ENCODE measurements around the gene ST3GAL4.

Gene ST3GAL4

DNA sequence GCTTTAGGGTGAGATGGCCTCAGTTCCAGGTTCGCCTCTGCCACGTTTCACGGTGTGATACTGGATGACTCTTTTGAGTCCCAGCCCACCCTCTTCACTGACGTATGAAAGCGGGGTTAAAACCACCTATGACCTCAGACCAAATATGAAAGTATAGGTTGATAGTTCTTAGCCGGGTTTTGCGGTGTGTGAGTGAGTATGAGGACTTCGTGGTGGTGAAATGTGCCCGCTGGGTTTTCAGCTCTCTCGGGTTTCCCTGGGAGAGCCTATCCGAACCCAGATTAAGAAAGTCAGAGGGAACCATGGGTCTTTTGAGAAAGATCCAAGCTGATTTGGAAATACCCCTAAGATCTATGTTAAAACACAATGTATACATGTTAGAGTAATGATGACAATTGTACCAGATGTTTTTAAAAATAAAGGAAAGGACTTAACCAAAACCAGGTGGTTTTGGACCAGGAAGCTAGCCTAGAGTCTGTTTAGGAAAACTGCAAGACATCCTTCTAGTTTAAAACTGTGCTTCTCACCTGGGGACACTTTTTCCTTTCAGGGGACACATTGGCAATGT, 25.8 kb upstream of the ST3GAL4 start:
- DNase-seq (ENCODE audit: low read depth): no peak

DNA sequence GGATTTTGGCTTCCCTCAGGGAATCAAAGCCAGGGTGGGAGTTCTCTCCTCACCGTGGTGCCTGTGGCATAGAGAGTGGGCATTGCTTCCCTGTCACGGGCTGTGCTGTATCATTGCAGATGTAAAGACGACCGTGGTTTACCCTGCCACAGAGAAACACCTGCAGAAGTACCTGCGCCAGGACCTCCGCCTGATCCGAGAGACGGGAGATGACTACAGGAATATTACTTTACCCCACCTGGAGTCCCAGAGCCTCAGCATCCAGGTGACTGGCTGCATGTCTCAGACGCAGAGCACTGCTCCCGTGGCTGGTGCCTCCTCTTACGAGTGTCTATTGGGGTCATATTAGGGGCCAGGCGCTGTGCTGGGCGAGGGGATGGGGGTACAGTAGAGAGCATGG, 24.2 kb upstream of the ST3GAL4 start:
- DNase-seq (ENCODE audit: low read depth): no peak

DNA sequence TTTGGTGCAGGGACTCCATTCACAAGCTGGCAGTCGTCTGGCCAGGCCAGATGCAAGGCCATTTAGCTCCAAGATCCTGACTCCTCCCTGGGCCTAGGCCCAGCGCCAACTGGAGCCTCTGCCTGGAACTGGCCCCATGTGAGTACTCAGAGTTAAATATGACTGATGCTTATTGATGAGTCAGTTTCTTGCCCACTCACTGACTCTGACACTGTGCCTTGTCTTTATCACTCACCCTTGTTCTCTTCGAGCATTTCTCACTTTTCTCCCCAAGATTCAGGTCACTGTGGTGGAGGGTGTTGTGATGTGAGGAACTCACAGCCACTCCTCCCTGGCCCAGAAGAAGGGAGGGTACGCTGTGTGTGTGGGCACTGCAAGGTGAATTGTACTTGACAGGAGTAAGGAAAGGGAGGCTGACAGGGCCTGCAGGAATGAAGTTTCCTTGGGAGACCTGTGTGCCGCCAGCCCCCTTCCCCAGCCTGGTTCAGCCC, 23.2 kb upstream of the ST3GAL4 start:
- DNase-seq (ENCODE audit: low read depth): peak; percentile 79

DNA sequence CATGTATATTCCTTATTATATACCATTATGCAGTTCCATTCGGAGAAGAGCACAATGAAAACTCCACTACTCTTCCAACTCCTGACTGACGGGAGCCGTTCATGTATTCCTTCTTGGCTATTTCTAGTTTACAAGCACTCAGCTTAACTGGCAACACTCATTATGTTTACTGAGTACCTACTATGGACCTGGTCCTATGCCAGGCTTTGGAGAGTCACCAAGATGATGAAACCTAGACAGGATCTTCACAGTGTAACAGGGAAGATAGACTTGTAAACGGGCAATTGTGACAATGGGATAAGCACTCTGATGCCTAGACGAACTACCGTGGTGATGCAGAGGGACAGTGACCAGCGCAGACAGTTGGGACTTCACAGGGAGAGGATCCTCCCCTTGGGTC, 22.3 kb upstream of the ST3GAL4 start:
- DNase-seq (ENCODE audit: low read depth): no peak

DNA sequence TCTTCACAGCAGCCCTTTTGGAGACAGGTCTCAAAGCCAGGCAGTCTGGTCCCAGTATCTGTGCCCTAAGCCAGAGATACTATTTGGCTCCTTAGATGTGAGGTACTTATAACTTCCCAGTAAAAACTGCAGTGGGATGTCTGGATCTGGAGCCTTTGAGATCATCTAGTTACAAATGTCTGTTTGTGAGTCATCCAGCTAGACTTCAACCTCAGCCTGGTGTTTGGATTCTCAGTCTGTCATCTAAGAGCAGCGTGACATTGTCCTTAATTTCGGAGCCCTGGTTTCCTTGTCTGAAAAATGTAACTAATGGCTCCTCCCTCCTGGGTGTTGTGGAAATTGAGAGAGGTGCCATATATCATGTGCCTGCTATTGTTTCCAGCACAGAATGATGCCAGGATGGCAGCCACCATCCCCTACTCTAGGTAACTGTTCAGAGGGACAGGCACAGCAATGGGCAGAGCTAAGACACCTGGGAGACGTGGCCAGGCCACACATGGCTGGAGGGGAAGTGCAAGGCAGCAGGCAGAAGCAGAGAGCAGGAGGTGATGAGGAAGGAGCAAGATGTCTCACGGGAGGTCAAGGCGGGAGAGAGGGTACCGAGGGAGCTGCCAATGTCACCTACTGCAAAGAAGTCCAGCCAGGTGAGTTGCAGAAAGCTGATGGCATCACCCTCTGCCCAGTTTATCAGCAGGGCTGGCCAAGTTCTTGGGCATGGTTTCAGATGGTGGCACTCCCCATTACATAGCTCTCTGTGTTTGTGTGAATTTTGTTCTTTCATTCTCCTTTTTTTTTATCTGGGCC, 20.6 kb upstream of the ST3GAL4 start:
- no peak for DNase-seq (ENCODE audit: low read depth)

DNA sequence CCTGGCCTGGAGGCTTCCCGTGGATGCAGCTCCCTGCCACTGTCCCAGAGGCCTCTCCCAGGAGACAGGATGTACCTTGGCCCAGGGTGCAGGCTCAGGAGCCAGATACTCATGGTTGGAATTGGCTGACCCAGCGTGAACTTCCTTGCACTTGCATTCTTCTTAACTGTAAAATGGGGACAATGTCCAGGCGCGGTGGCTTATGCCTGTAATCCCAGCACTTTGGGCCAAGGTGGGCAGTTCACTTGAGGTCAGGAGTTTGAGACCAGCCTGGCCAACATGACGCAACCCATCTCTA, 20.1 kb upstream of the ST3GAL4 start:
- no peak for DNase-seq (ENCODE audit: low read depth)

DNA sequence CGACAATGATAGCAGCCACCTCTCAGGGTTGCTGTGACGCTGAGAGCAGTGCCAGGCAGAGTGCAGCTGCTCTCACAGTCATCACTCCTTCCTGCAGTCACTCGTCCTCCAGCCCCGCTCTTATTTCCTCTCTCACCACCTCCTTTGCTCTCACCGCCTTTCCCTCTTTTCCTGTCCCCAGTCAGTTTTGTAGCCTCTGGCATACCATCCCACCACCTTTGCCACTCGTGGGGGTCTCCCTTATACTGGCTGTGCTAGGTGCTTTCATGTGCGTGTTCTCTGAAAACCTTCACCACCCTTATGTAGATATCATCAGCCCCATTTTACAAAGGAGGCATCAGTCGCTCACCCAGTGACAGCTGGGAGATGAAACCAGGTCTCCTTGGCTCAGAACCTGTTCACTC, 19.3 kb upstream of the ST3GAL4 start:
- no peak for DNase-seq (ENCODE audit: low read depth)

DNA sequence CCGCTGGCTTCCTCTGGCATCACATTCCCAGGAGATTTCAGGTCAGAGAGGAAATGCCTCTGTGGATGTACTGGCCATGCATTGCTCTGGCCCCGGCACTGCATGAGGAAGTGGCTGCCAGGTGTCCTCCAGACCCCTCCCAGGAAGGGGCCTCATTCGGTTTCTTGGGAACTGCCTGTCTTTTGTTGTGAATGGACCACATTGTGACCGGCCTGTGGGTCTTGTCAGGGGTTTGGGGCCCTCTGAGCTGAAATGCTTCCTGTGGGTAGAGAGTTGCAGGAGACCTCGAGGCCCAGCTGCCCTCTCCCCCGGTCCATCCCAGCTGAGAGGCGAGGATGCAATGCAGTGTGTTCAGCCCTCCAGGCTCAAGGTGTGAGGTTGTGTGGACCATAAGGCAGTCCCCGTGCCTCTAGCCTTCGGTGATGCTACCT, 18.8 kb upstream of the ST3GAL4 start:
- no peak for DNase-seq (ENCODE audit: low read depth)

DNA sequence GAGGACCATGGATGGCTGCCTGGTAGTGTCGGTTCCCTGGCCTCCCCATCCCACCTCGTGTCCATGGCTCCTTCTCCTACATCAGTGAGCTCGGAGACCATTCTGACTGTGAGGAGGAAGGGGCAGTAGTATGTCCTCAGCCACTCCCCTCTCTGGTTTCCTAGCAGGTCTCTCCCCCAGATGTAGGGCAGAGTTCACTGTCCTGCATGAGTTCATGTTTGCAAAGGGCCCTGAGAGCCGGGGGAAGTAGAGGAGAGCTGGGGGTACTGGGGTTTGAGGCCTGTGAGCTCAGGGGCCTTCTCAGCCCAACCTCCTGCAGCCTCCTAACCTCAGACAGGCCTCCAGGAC, 18.4 kb upstream of the ST3GAL4 start:
- no peak for DNase-seq (ENCODE audit: low read depth)

DNA sequence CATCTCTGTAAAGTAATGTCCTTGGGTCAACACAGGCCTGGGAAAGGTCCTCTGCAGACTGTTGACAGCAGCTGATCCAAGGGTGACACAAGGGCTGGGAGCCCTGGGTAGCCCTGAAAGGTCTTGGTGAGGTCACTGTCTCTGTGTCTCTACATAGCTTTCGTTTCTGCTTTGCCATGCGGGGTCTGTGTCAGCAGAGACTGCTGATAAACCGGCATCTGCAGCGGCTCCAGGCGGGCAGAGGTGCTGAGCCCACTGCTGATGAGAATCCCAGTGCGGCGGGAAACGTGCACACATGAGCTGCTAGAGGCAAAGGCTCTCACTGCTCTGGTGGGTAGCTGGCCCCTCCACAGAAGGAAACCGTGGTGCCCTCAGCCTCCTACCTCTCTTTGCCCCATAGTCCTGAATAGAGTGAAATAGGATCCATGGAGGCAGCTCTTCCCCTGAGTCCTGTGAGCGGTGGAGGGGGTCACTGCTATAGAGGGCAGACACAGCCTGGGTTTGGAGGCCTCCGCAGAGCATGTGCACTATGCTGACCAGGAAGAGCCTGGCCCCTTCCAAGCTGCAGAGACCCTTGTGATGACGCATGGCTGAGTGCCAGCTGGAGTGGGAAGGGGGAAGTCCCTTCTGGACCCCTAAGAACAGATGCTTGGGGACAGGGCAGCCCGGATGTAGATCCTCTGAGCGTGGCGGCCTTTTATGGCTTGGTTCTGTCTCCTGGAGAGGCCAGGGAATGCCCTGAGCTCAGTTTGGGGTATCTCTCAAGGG, 17.8 kb upstream of the ST3GAL4 start:
- DNase-seq (ENCODE audit: low read depth): no peak

DNA sequence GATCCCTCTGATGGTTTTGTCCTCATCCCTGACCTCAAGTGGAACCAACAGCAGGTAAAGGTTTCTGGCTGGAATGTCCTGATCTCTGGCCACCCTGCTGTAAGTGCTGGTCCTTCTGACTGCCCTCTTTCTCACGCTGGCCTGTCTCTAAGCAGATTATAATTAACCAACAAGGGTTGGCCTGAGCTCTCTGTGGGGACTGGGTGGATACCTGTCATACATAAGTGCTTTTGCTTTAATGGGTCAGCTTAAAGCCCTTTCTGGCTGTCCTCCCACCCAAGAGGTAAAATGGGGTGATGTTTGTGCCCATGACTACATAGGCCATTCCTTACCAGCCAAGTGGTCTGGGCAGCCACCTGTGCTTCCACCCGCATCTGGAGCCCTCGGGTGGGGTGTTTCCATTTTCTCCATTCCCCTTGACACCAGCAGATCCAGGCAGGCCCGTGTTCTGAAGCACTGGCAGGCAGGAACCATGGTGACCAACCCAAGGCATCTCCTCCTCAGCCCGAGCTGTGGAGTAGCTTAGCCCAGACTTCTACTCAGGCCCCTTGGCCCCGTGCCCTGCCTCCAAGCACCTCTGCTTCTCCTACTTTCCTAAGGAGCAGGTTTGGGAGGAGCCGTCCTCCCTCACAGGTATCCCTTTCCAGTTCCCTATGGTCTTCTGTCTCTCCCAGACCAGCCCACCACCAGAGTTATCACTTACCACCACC, 17.0 kb upstream of the ST3GAL4 start:
- DNase-seq (ENCODE audit: low read depth): no peak

DNA sequence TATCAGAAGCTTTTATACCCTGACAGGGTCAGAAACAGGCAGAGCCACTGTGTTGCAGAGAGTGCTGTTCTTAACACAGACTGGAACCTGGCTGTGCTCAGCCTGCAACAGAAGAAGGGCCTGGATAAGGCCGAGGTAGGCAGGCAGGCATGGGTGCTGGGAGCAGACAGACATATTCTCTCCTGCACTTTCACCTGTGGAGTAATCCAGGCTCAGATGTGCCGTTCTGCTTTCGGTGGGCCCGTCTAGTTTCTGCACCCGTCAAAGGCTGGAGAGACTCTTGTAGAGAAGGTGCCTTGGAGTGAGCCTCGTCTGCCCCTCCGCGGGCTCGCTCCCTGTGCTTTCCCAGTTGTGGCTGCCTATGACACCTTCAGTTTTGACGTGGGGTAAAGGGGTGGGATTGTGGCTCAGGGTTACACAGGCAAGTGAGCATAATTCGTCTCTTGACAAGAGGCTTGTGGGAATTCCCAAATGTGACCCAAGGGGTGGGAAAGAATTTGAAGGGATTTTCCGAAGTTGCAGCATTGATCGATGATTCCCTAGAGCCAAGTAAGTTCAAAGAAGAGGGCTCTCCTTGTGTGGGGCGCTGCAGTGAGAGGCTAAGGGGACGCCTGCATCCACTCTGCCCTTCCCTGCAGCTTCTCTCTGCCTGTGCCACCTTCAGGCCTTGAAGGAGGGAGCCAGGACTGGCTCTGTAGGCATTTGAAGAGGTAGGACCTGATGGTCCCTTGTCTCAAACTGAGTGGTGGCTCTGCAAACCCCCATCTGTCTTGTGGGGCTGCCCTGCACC, 16.2 kb upstream of the ST3GAL4 start:
- no peak for DNase-seq (ENCODE audit: low read depth)

DNA sequence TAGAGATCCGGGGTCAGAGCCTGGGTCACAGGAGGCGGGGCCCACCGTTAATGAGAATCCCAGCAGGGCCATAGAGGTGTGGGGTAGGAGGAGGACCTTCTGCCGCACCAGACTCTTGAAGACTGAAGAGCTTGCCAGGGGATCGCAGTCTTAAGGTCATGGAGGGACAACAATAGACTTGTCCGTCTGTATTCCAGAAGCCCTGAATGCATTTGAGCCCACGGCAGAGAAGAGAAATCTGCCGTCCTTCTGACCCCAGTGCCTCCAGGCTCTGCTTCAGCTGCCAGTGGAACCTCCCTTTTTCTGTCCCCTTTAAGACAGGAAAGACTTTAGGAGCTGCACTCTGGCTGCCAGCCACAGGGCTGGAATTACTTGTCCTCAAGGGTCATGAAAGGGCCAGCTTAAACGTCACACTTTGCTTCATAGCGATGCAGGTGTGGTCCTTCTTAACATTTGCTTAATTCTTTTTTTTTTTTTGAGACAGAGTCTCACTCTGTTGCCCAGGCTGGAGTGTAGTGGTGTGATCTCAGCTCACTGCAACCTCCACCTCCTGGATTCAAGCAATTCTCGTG, 15.5 kb upstream of the ST3GAL4 start:
- DNase-seq (ENCODE audit: low read depth): no peak

DNA sequence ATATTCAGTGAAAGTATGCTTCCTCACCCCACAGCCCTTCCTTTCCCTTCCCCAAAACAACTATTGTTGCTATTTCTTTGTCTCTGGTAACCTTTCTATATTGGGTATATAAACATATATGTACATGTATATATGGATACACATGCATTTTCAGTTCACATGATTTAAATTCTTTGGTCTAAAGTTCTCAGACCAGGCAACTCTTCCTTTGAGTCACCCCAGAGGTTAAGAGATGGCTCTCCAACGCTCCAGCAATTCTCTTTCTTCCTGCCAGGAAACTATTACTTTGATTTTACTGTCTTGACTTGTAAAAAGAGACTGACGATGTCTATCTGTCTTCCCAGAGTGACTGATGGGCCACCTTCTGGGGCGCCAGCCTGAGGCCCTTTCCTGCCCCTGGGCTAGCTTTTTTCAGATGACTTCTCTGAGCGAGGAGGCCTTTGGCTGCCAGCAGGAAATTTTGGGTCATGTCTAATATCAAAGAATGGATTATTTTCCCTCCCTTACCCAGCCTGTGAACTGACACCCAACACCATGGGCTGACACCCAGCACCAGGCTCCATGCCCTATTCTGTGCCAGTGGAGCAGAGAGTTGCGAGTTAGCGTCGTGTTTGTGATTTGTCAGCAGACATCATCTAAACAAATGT, 14.4 kb upstream of the ST3GAL4 start:
- no peak for DNase-seq (ENCODE audit: low read depth)

DNA sequence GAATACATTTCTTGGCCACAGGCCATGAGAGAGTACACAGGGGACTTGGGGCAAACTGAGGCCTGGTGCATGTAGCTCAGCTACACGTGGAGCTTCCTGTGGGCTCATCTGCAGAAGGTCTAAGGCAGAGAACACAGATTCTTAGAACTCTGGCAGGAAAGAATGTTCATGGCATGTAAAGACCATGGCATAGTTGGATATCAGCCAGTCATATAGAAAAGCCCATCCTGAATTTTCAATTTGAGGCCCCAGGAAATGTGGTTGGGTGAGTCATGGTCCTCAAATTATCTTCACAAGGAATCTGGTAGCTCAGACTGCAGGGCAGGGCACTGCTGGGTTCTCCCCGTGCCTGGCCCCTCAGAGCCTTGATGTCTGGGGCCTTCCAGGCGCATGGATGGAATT, 13.7 kb upstream of the ST3GAL4 start:
- no peak for DNase-seq (ENCODE audit: low read depth)

DNA sequence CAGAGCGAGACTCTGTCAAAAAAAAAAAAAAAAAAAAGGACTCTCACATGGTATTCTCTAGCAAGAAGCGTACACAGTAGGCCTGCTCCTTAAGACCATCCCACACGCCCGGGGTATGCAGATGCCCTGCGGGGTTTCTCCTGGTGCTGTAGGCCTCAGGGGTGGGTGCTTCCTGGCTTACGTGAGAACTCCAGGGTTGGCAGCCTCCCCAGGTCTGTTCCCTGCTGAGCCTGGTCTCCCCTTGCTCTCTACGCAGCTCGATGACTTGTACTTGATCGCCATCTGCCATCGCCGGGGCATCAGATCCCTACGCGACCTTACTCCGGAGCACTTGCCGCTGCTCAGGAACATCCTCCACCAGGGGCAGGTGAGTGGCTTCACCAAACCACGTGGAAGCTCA, 12.4 kb upstream of the ST3GAL4 start:
- DNase-seq (ENCODE audit: low read depth): no peak

DNA sequence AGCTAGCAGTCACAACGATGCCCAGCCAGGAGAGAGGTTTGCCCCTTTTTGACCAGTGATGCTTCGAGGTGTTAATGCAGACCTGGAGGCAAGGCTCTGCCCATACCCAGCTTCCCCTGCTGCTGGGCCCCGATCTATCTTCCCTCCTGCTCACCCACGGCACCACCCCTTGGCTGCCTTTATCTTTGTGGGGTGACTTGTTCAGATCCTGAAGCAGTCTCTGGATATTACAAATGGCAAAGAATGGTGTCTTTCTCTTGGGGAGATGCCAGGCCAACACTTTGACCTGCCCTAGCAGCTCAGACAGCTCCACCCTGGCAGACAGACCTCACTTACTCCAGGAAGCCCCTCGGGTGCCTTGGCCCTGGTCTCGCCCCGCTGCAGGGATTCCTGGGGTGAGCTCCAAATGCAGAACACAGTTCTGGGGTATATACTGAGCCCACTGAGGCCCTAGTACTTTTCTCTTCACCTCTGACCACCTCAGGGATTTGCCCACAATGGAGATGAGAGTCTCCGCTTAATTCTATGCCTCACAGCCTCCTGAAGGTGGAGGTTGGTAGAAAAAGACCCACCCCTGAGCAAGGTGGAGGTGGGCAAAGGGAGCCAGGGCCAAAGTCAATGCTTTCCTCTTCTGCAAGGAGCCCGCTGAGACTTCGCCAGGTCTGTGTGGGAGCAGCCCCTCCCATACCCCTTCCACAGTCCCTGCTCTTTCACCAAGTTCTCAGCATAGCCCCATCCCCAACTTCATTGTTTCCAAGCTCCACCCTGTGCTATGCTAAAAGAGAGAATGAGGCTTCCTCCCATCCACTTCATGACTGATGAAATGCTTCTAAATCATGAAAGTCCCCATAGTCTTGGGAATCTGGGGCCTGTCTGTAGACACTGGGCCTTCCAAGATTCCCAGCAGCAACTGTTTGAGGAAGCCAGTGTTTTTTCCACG, 11.1 kb upstream of the ST3GAL4 start:
- no peak for DNase-seq (ENCODE audit: low read depth)

DNA sequence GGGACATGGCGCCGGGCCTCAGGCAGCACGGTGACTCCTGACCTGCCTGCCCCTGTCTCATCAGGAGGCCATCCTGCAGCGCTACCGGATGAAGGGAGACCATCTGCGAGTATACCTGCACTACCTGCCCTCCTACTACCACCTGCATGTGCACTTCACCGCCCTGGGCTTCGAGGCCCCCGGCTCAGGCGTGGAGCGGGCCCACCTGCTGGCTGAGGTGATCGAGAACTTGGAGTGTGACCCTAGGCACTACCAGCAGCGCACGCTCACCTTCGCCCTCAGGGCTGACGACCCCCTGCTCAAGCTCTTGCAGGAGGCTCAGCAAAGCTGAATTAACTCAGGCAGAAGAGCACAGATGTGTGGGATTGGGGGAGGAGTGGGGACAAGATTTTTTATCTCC, 10.2 kb upstream of the ST3GAL4 start:
- DNase-seq (ENCODE audit: low read depth): no peak

DNA sequence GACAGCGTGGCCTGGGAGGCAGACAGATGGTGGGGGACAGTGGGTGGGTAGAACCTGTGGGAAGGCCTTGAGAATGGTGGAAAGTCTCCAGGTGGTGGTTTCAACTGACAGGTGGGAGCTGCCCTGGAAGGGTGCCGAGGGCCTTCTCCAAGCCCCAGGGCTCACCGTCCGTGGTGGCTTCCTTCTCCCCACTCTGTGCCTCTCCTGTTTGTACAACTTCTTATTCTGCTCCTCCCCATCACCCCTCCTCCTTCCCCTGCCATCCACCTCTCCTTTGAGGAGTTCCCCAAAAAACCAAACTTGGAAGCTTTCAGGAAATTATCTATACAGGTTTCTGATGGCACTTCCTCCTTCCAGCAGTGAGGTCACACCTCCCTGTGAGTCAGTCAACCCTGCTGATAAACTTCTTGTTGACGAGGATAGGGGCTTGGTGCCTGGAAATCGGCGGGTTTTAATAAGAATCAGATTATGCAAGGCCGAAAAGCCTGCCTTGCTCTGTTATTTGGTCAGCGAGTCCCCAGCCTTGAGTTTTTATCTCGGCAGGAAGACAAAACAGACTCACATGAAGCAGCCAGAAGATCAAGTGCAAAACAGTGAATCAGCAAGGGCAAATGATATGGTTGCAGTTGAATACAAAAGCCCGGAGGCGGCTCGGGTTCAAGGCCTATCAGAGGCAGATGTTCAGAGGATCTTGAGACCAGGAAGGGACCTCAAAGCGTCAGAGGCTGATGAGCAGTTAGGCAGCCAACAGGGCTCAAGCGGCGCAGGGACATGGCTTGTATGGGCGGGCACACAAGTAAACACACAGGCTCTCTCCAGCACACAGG, 9.5 kb upstream of the ST3GAL4 start:
- DNase-seq (ENCODE audit: low read depth): no peak

Measured in fibroblast of the conjunctiva (primary cell).